GM23338 (cell line): ENCODE data around the gene SNRNP25. TPM values are rescaled to one million over a fixed set of nuclear protein-coding genes. Genes with fewer than 3 reads are reported as not detected.

Source experiments
- ATAC-seq: fragments of 200-7000 bp; cut with Tn5 transposase; 3 replicates; pipeline ENCODE4 v1.9.1; 2020
- DNase-seq: peaks from one replicate; pipeline ENCODE4 v3.0.0-alpha.2; 2015; ENCODE audit warnings: low spot score
- H2AFZ ChIP-seq: fragments of 200-600 bp; sonication (generic); 2 replicates; pipeline ENCODE4 v1.8.0; 2016; ENCODE audit warnings: antibody characterized with exemption, mild to moderate bottlenecking, moderate library complexity
- H3F3A ChIP-seq: fragments of 200-600 bp; sonication (generic); replicated peaks from 2 replicates; pipeline ENCODE4 v1.8.0; 2017; ENCODE audit warnings: antibody characterized with exemption, mixed run types, low read depth
- H3K27ac ChIP-seq: fragments of 200-600 bp; sonication (generic); 2 replicates; pipeline ENCODE4 v1.6.1; 2016; ENCODE audit warnings: low read depth
- H3K27me3 ChIP-seq: fragments of 200-600 bp; sonication (generic); 2 replicates; pipeline ENCODE4 v1.8.0; 2016; ENCODE audit warnings: mild to moderate bottlenecking, mixed run types, moderate library complexity; ENCODE audit not compliant: insufficient read depth
- H3K36me3 ChIP-seq: fragments of 200-600 bp; sonication (generic); 2 replicates; pipeline ENCODE4 v1.8.0; 2016; ENCODE audit warnings: mild to moderate bottlenecking; ENCODE audit not compliant: insufficient read depth
- H3K4me1 ChIP-seq: fragments of 200-600 bp; sonication (generic); 2 replicates; pipeline ENCODE4 v1.8.0; 2016; ENCODE audit warnings: mild to moderate bottlenecking, moderate library complexity; ENCODE audit not compliant: insufficient read depth
- H3K4me2 ChIP-seq: fragments of 200-600 bp; sonication (generic); 2 replicates; pipeline ENCODE4 v1.7.1; 2017; ENCODE audit warnings: mixed run types
- H3K4me3 ChIP-seq: fragments of 200-600 bp; sonication (generic); 2 replicates; pipeline ENCODE4 v1.6.1; 2016; ENCODE audit warnings: mixed run types
- H3K79me2 ChIP-seq: fragments of 200-600 bp; sonication (generic); replicated peaks from 2 replicates; pipeline ENCODE4 v1.8.0; 2017; ENCODE audit warnings: mild to moderate bottlenecking; ENCODE audit not compliant: insufficient read depth
- H3K9me2 ChIP-seq: fragments of 200-600 bp; sonication (generic); 2 replicates; pipeline ENCODE4 v1.8.0; 2017; ENCODE audit not compliant: insufficient read depth
- H4K20me1 ChIP-seq: fragments of 200-600 bp; sonication (generic); replicated peaks from 2 replicates; pipeline ENCODE4 v1.8.0; 2017; ENCODE audit warnings: mild to moderate bottlenecking; ENCODE audit not compliant: insufficient read depth
- H3K27ac Mint-ChIP-seq: 2 replicates; pipeline ENCODE4 v1.8.0; 2020; ENCODE audit warnings: inconsistent platforms, mild to moderate bottlenecking, moderate library complexity, mixed read lengths
- H3K27me3 Mint-ChIP-seq: 3 replicates; pipeline ENCODE4 v1.8.0; 2022; ENCODE audit warnings: low read depth, mild to moderate bottlenecking, moderate library complexity, mixed read lengths, inconsistent platforms; ENCODE audit not compliant: insufficient read depth, poor library complexity
- H3K36me3 Mint-ChIP-seq: 3 replicates; pipeline ENCODE4 v1.8.0; 2021; ENCODE audit warnings: low read depth, mild to moderate bottlenecking, inconsistent platforms, moderate library complexity, mixed read lengths
- H3K4me1 Mint-ChIP-seq: 3 replicates; pipeline ENCODE4 v1.8.0; 2020; ENCODE audit warnings: mild to moderate bottlenecking, inconsistent platforms, mixed read lengths
- H3K4me3 Mint-ChIP-seq: 3 replicates; pipeline ENCODE4 v1.8.0; 2021; ENCODE audit warnings: moderate library complexity, mild to moderate bottlenecking, inconsistent platforms, mixed read lengths
- H3K9me3 Mint-ChIP-seq: 3 replicates; pipeline ENCODE4 v1.8.0; 2020; ENCODE audit warnings: moderate library complexity, mild to moderate bottlenecking, inconsistent platforms, mixed read lengths
- CREB1 ChIP-seq: fragments of 250-450 bp; sonication (Bioruptor Pico); IDR thresholded peaks from 2 replicates; pipeline ENCODE4 v1.5.0; 2020; ENCODE audit warnings: low read depth, mild to moderate bottlenecking, moderate library complexity
- CTCF ChIP-seq, 2 experiments: fragments of 200-600 bp in 1 of 2; sonication (generic) in 1 of 2; conservative IDR thresholded peaks; 2 replicates each; pipeline versions ENCODE4 v1.5.1 to v1.6.1; 2016 to 2017; ENCODE audit warnings: antibody characterized with exemption in 2 of 2, low read depth in 2 of 2, mild to moderate bottlenecking in 2 of 2, moderate library complexity in 1 of 2
- ETS1 ChIP-seq: IDR thresholded peaks from 2 replicates; pipeline ENCODE4 v1.6.1; 2016; ENCODE audit warnings: antibody characterized with exemption
- EZH2 ChIP-seq: fragments of 200-600 bp; sonication (generic); IDR thresholded peaks from one replicate; pipeline ENCODE4 v1.8.0; 2017; ENCODE audit warnings: antibody characterized with exemption, mild to moderate bottlenecking, low read depth; ENCODE audit not compliant: unreplicated experiment
- EZH2phosphoT487 ChIP-seq: fragments of 200-600 bp; sonication (generic); IDR thresholded peaks from one replicate; pipeline ENCODE4 v1.8.1; 2018; ENCODE audit warnings: antibody characterized with exemption; ENCODE audit not compliant: unreplicated experiment
- JUNB ChIP-seq: IDR thresholded peaks from one replicate; pipeline ENCODE4 v1.6.1; 2016; ENCODE audit warnings: antibody characterized with exemption; ENCODE audit not compliant: unreplicated experiment
- STAT1 ChIP-seq: IDR thresholded peaks from one replicate; pipeline ENCODE4 v1.6.1; 2016; ENCODE audit warnings: antibody characterized with exemption; ENCODE audit not compliant: unreplicated experiment
- ZNF331 ChIP-seq: fragments of 250-450 bp; sonication (Bioruptor Pico); IDR thresholded peaks from 2 replicates; pipeline ENCODE4 v1.5.0; 2020; ENCODE audit warnings: low read depth, mild to moderate bottlenecking, moderate library complexity
- ZNF462 ChIP-seq: fragments of 250-450 bp; sonication (Bioruptor Pico); IDR thresholded peaks from 2 replicates; pipeline ENCODE4 v1.5.0; 2020; ENCODE audit warnings: mild to moderate bottlenecking, moderate library complexity
- polyA plus RNA-seq: library from polyadenylated mRNA; unstranded; fragments of >200 nt; fragmentation: Nextera tagmentation; extraction: Ambion mirVana; gene quantifications from 2 replicates; pipeline ENCODE4 v1.2.1, GENCODE V29; 2016
- total RNA-seq: library from RNA; depleted of rRNA; stranded (reverse); fragments of >200 nt; shearing (Covaris generic); gene quantifications from 2 replicates; pipeline ENCODE4 v1.2.3, GENCODE V29; 2014

Gene SNRNP25
- total and polyA plus RNA-seq, 2 experiments from 2014 or later = 34.4 to 79.5 TPM

- no peak for TF ChIP-seq ZNF462 (CRISPR knock-in tag)
- no peak for TF ChIP-seq CTCF (conservative IDR thresholded peaks at IDR 0.05; ENCODE audit: low read depth in 2 of 2)
- TF ChIP-seq ETS1 = no peak
Observed at GRCh38 chr16:47234-47633, 6.4 kb upstream of the SNRNP25 start (continued).

- Mint-ChIP-seq H3K27ac (no peak overlapping the region), H3K9me3 (peaks cover 3% of the 10 kb centered on the region), H3K27me3 (peaks cover 9% of the 10 kb centered on the region), H3K36me3 (peaks cover 75% of the 10 kb centered on the region), H3K4me1 (peaks cover 6% of the 10 kb centered on the region; the same call in 2 of the 3 replicates), H3K4me3 (peak overlapping the region; percentile 98)
- Histone ChIP-seq H3K4me3 (no peak overlapping the region), H3K27me3 (no peaks in the 10 kb centered on the region), H3K36me3 (peaks cover 34% of the 10 kb centered on the region), H3K4me1 (peaks cover 6% of the 10 kb centered on the region; the same call in 1 of the 2 replicates), H4K20me1 (peaks cover 19% of the 10 kb centered on the region), H3K79me2 (peaks cover 57% of the 10 kb centered on the region), H3F3A (0 out of 2 replicates have a peak, but pooled peaks cover 12% of the 10 kb centered on the region), H3K9me2 (no peaks in the 10 kb centered on the region), H3K27ac (no peak overlapping the region), H2AFZ (no peak overlapping the region), H3K4me2 (0 out of 2 replicates have a peak overlapping the region, but pooled peaks have one; percentile 15)
- DNase-seq (no peak), ATAC-seq (no peak)
- TF ChIP-seq JUNB (no peak), CREB1 (no peak), ZNF331 (CRISPR knock-in tag) (no peak), ETS1 (no peak), STAT1 (no peak), EZH2phosphoT487 (no peak), EZH2 (no peak)
Observed at GRCh38 chr16:50769-51591, 2.6 kb upstream of the SNRNP25 start.
